B cell (primary cell): ENCODE data around the gene ITGA6. TPM values are rescaled to one million over a fixed set of nuclear protein-coding genes. Genes with fewer than 3 reads are reported as not detected.

Source experiments
- ATAC-seq: fragments of 200-7000 bp; cut with Tn5 transposase; one replicate; pipeline ENCODE4 v1.10.0; 2021; ENCODE audit warnings: low read depth, mild to moderate bottlenecking, moderate number of reproducible peaks, moderate library complexity
- CTCF ChIA-PET: fragments of 350-600 bp; sonication (Branson Sonifier 250); formaldehyde crosslinking; loops from one replicate; lab custom pipeline; 2021; ENCODE audit warnings: antibody characterized with exemption, inconsistent platforms; lab: Charles Lee
- POLR2A ChIA-PET: fragments of 350-600 bp; sonication (Branson Sonifier 250); formaldehyde crosslinking; loops from one replicate; lab custom pipeline; 2021; ENCODE audit warnings: antibody characterized with exemption; lab: Charles Lee
- DNase-seq: peaks from one replicate; pipeline ENCODE4 v3.0.0; 2013
- H2AFZ ChIP-seq: 2 replicates; pipeline ENCODE4 v1.6.1; 2012; ENCODE audit warnings: mild to moderate bottlenecking, low read depth, low read length; ENCODE audit not compliant: insufficient read depth, poor library complexity, severe bottlenecking
- H3K27ac ChIP-seq, 2 donors: 1 replicate in 1 of 2; 2 replicates in 1 of 2; pipeline ENCODE4 v1.5.1; 2012 to 2013; ENCODE audit warnings: low read length in 2 of 2, mild to moderate bottlenecking in 2 of 2, moderate library complexity in 1 of 2
- H3K27me3 ChIP-seq, 4 experiments: fragments of 200-600 bp in 1 of 4; sonication (generic) in 1 of 4; replicated peaks in 1 of 4; 1 replicate in 2 of 4; 2 replicates in 2 of 4; pipeline versions ENCODE4 v1.6.1 to v1.7.0; 2013 to 2016; ENCODE audit warnings: low read length in 3 of 4, mild to moderate bottlenecking in 2 of 4, mixed read lengths in 1 of 4, moderate library complexity in 1 of 4; ENCODE audit not compliant: insufficient read depth in 4 of 4, control insufficient read depth in 3 of 4; ENCODE audit errors: control extremely low read depth in 1 of 4
- H3K36me3 ChIP-seq, 2 experiments: replicated peaks in 1 of 2; 1 replicate in 1 of 2; 2 replicates in 1 of 2; pipeline versions ENCODE4 v1.6.1 to v1.7.1; 2013; ENCODE audit warnings: low read length in 1 of 2; ENCODE audit not compliant: insufficient read depth in 2 of 2, control insufficient read depth in 1 of 2; ENCODE audit errors: control extremely low read depth in 1 of 2, extremely low read depth in 1 of 2
- H3K4me1 ChIP-seq, 2 donors: fragments of 200-600 bp in 1 of 2; sonication (generic) in 1 of 2; 1 replicate in 1 of 2; 2 replicates in 1 of 2; pipeline versions ENCODE4 v1.5.1 to v1.6.1; 2013 to 2017; ENCODE audit warnings: low read length in 2 of 2; ENCODE audit not compliant: control insufficient read depth in 2 of 2, insufficient read depth in 2 of 2
- H3K4me2 ChIP-seq: replicated peaks from 2 replicates; pipeline ENCODE3; 2012; ENCODE audit warnings: mild to moderate bottlenecking, low read depth, low read length; ENCODE audit not compliant: poor library complexity, severe bottlenecking
- H3K4me3 ChIP-seq, 5 experiments: fragments of 200-600 bp in 1 of 5; sonication (generic) in 1 of 5; 1 replicate in 3 of 5; 2 replicates in 2 of 5; pipeline versions ENCODE4 v1.5.1 to v1.7.0; 2011 to 2016; ENCODE audit warnings: low read length in 4 of 5, mild to moderate bottlenecking in 4 of 5, low read depth in 2 of 5, control low read depth in 1 of 5, moderate library complexity in 1 of 5; ENCODE audit not compliant: insufficient read depth in 1 of 5; ENCODE audit errors: control extremely low read depth in 1 of 5, extremely low read depth in 1 of 5
- H3K79me2 ChIP-seq: fragments of 200-600 bp; sonication (generic); one replicate; pipeline ENCODE4 v1.6.0; 2016; ENCODE audit warnings: low read length; ENCODE audit not compliant: control insufficient read depth, insufficient read depth
- H3K9ac ChIP-seq: fragments of 200-600 bp; sonication (generic); 2 replicates; pipeline ENCODE4 v1.6.1; 2017; ENCODE audit warnings: mild to moderate bottlenecking, low read length, moderate library complexity
- H3K9me3 ChIP-seq, 3 donors: one replicate each; pipeline versions ENCODE4 v1.6.1 to v1.7.1; 2013; ENCODE audit warnings: low read length in 2 of 3; ENCODE audit not compliant: control insufficient read depth in 2 of 3, insufficient read depth in 1 of 3; ENCODE audit errors: control extremely low read depth in 1 of 3
- H4K20me1 ChIP-seq: 2 replicates; pipeline ENCODE4 v1.6.0; 2012; ENCODE audit warnings: mild to moderate bottlenecking, low read length; ENCODE audit not compliant: insufficient read depth, control insufficient read depth, poor library complexity, severe bottlenecking
- H3K27ac Mint-ChIP-seq: one replicate; pipeline ENCODE4 v1.8.0; 2021; ENCODE audit warnings: mixed read lengths
- H3K27me3 Mint-ChIP-seq: one replicate; pipeline ENCODE4 v1.8.0; 2021; ENCODE audit warnings: mixed read lengths
- H3K4me1 Mint-ChIP-seq: one replicate; pipeline ENCODE4 v1.8.0; 2021; ENCODE audit warnings: mixed read lengths
- H3K4me3 Mint-ChIP-seq: one replicate; pipeline ENCODE4 v1.8.0; 2021; ENCODE audit warnings: mixed read lengths
- H3K9me3 Mint-ChIP-seq: one replicate; pipeline ENCODE4 v1.8.0; 2022; ENCODE audit warnings: mixed read lengths; ENCODE audit not compliant: insufficient read depth
- CTCF ChIP-seq: fragments of 200-600 bp; IDR thresholded peaks from one replicate; pipeline ENCODE4 v1.8.0; 2022; ENCODE audit warnings: antibody characterized with exemption, mild to moderate bottlenecking
- EZH2 ChIP-seq: IDR thresholded peaks from 2 replicates; pipeline ENCODE4 v1.6.1; 2012; ENCODE audit warnings: borderline replicate concordance, low read depth, mild to moderate bottlenecking, moderate library complexity, low read length; ENCODE audit not compliant: insufficient read depth, poor library complexity, severe bottlenecking
- WGBS: methylation state at CpG from one replicate; pipeline ENCODE4 v1.1.5; 2013; ENCODE audit warnings: missing lambda C conversion rate; ENCODE audit not compliant: insufficient coverage; 5-methylcytosine and 5-hydroxymethylcytosine counted together
- intact Hi-C: fragments of 100-400 bp; cut with micrococcal nuclease; formaldehyde crosslinking; loops from one replicate; pipeline ENCODE4 v1.10.0; 2022
- polyA plus RNA-seq: library from polyadenylated mRNA; depleted of rRNA; stranded (reverse); fragments of >200 nt; gene quantifications from 2 replicates; pipeline ENCODE4 v1.2.3, GENCODE V29; 2012
- total RNA-seq, 2 donors: library from RNA; stranded (reverse); fragments of 120-200 nt in 1 of 2; gene quantifications; 1 replicate in 1 of 2; 2 replicates in 1 of 2; pipeline versions ENCODE4 v1.2.3 to v1.2.4, GENCODE V29; 2013 to 2022

The ITGA6 gene
- total and polyA plus RNA-seq, 2 donors (not counting 1 experiment from before 2014, with no cell fraction given) = 0.17 to 0.98 TPM

- DNase-seq = peak; percentile 74
- Mint-ChIP-seq H3K4me3 (no peak overlapping the region), H3K9me3 (no peaks in the 10 kb centered on the region), H3K27me3 (peaks cover 23% of the 10 kb centered on the region), H3K27ac (no peak overlapping the region), H3K4me1 (peaks cover 5% of the 10 kb centered on the region)
- Histone ChIP-seq H3K27ac (peak overlapping the region in 1 of 2 donors; percentile 38), H3K9me3 (no peaks in the 10 kb centered on the region), H4K20me1 (no peaks in the 10 kb centered on the region), H3K4me2 (peak overlapping the region; percentile 70), H3K27me3 (peaks cover 0 to 16% (median 7%) of the 10 kb centered on the region in 4 experiments), H3K36me3 (no peaks in the 10 kb centered on the region), H3K9ac (peak overlapping the region; percentile 67), H3K4me3 (peak overlapping the region in 4 of 5 experiments; percentile 32 to 68 (median 50)), H3K79me2 (no peaks in the 10 kb centered on the region), H3K4me1 (peaks cover 22 to 25% of the 10 kb centered on the region in 2 donors), H2AFZ (peak overlapping the region; percentile 61)
- ChIA-PET CTCF (interaction anchor here (1.0 to 1.2 kb wide), 2 partner anchors 25 to 29 kb away, joined by 3 to 8 read pairs; no protein-coding TSS in a partner anchor), POLR2A (no interaction called here)
- WGBS = 13% methylated on average over 5 of the region's 6 CpGs
- intact Hi-C loops = loop anchor here (10.0 kb wide), 2 partner anchors 117 to 333 kb away; partner anchors contain the start of genes DLX2 and PDK1
- TF ChIP-seq EZH2 (no peak), CTCF (no peak)
- peak; percentile 86 for ATAC-seq
Observed at GRCh38 chr2:172437419-172438341, 10.3 kb downstream of the ITGA6 start.
